ENCODE data around the gene ABTB2.

ABTB2 gene

GRCh38 chr11:34162493-34162820 is 195.4 kb downstream of the ABTB2 start:
- TF ChIP-seq CTCF (IDR thresholded peaks at IDR 0.05) = no peak

- no peak for TF ChIP-seq CTCF (IDR thresholded peaks at IDR 0.05)
Observed at GRCh38 chr11:34161812-34162492, 195.9 kb downstream of the ABTB2 start.

GRCh38 chr11:34161361-34161760 is 196.4 kb downstream of the ABTB2 start:
- TF ChIP-seq CTCF (IDR thresholded peaks at IDR 0.05) = no peak

GRCh38 chr11:34160791-34161190 is 197.0 kb downstream of the ABTB2 start:
- no peak for TF ChIP-seq CTCF (IDR thresholded peaks at IDR 0.05)

GRCh38 chr11:34160049-34160721 is 197.6 kb downstream of the ABTB2 start:
- no peak for TF ChIP-seq CTCF (IDR thresholded peaks at IDR 0.05)

- TF ChIP-seq CTCF (IDR thresholded peaks at IDR 0.05) = no peak
Observed at GRCh38 chr11:34158661-34159060, 199.1 kb downstream of the ABTB2 start.

- TF ChIP-seq CTCF (IDR thresholded peaks at IDR 0.05) = no peak
Observed at GRCh38 chr11:34157163-34157562, 200.6 kb downstream of the ABTB2 start.

- TF ChIP-seq CTCF (IDR thresholded peaks at IDR 0.05) = no peak
Observed at GRCh38 chr11:34155757-34156062, 202.1 kb downstream of the ABTB2 start.
